Measurements from ENCODE around the gene ZNF423.

Gene ZNF423

GRCh38 chr16:49662569-49662968 is 193.3 kb downstream of the ZNF423 start:
- Histone ChIP-seq H3K27ac (ENCODE audit: low read depth, low read length) (no peak overlapping the region), H3K4me1 (ENCODE audit: control insufficient read depth, low read length) (no peaks in the 10 kb centered on the region)

DNA sequence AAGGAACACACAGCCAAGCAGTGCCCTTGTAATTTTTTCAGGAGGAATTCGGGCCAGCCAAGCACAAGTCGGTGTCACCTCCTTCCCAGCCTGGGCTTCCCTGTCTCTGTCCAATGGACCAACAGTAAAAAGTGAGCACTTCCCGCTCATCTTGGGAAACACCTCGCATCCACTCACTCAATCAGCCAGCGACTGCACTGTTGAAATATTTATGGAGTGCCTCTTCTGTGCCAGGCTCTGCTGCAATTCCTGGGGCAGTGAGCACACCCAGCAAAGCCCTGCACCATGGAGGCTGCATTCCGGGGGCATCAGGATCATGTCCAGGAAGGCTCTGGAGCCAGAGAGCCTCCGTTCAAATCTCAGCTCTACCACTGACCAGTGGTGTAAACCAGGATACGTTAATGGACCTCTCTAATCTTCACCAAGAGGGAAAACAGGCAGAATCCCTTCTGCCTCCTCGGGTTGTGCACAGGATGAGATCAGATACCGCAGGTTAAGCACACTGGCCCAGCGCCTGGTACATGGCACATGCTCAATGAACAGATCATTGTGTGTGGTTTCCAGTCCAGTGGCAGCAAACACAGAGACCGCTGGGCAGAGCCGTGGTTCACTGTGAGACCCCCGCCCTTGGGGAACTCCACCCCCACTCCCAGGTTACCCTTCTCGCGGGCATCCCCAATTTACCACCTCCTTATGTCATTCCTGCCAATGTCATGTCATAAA is 194.3 kb downstream of the ZNF423 start:
- Histone ChIP-seq H4K20me1 (ENCODE audit: control insufficient read depth, insufficient read depth, low read depth, low read length) (no peaks in the 10 kb centered on the region), H3K4me2 (ENCODE audit: low read length) (no peak overlapping the region), H3K27me3 (ENCODE audit: control insufficient read depth, low read length) (no peaks in the 10 kb centered on the region), H3K27ac (ENCODE audit: low read depth, low read length) (no peak overlapping the region), H3K9me3 (ENCODE audit: control insufficient read depth, insufficient read depth, low read length) (no peaks in the 10 kb centered on the region), H3K4me3 (ENCODE audit: low read length) (no peak overlapping the region), H3F3A (ENCODE audit: control insufficient read depth, insufficient read depth) (no peaks in the 10 kb centered on the region), H3K4me1 (ENCODE audit: control insufficient read depth, low read length) (no peaks in the 10 kb centered on the region), H3K9me2 (replicated peaks; ENCODE audit: control insufficient read depth, low read length) (no peaks in the 10 kb centered on the region), H3K79me2 (ENCODE audit: control insufficient read depth, low read length) (no peaks in the 10 kb centered on the region), H3K36me3 (ENCODE audit: control insufficient read depth, low read length) (no peaks in the 10 kb centered on the region)
- TF ChIP-seq EZH2phosphoT487 (IDR thresholded peaks at IDR 0.05; ENCODE audit: borderline replicate concordance, low read length), result no peak
- TF ChIP-seq CTCF (IDR thresholded peaks at IDR 0.05; ENCODE audit: low read depth, low read length, poor library complexity, severe bottlenecking), result no peak

More at GRCh38 chr16:49662569-49662968, 193.3 kb downstream of the ZNF423 start:
- no peaks in the 10 kb centered on the region for H3F3A ChIP-seq (ENCODE audit: control insufficient read depth, insufficient read depth)
- no peak overlapping the region for H3K4me3 ChIP-seq (ENCODE audit: low read length)
- no peaks in the 10 kb centered on the region for H3K27me3 ChIP-seq (ENCODE audit: control insufficient read depth, low read length)
- no peaks in the 10 kb centered on the region for H4K20me1 ChIP-seq (ENCODE audit: control insufficient read depth, insufficient read depth, low read depth, low read length)
- H3K79me2 ChIP-seq (ENCODE audit: control insufficient read depth, low read length), result no peaks in the 10 kb centered on the region
- H3K9me3 ChIP-seq (ENCODE audit: control insufficient read depth, insufficient read depth, low read length), result no peaks in the 10 kb centered on the region
- no peak overlapping the region for H3K4me2 ChIP-seq (ENCODE audit: low read length)
- no peak for TF ChIP-seq CTCF (IDR thresholded peaks at IDR 0.05; ENCODE audit: low read depth, low read length, poor library complexity, severe bottlenecking)
- TF ChIP-seq EZH2phosphoT487 (IDR thresholded peaks at IDR 0.05; ENCODE audit: borderline replicate concordance, low read length), result no peak
- no peaks in the 10 kb centered on the region for H3K9me2 ChIP-seq (replicated peaks; ENCODE audit: control insufficient read depth, low read length)
- no peaks in the 10 kb centered on the region for H3K36me3 ChIP-seq (ENCODE audit: control insufficient read depth, low read length)

DNA sequence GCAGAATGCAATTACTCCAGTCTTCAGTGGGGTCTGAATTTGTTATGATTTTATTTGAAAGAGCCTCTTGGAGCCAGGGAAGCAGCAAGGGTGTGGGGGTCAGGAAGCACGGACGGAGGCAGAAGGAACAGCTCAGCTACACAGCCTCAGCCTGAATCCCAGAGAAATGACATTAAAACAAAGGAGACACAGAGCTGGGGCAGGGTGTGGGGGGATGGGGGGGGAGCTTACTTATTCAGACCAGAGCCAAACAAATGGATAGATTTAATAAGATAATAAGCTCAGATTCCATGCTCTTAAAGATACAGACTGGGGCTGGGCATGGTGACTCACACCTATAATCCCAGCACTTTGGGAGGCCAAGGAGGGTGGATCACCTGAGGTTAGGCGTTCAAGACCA is 195.3 kb downstream of the ZNF423 start:
- Histone ChIP-seq H3K9me3 (ENCODE audit: control insufficient read depth, insufficient read depth, low read length) (no peaks in the 10 kb centered on the region), H3K4me2 (ENCODE audit: low read length) (no peak overlapping the region), H3K36me3 (ENCODE audit: control insufficient read depth, low read length) (no peaks in the 10 kb centered on the region), H3K27me3 (ENCODE audit: control insufficient read depth, low read length) (no peaks in the 10 kb centered on the region), H4K20me1 (ENCODE audit: control insufficient read depth, insufficient read depth, low read depth, low read length) (no peaks in the 10 kb centered on the region), H3K9me2 (replicated peaks; ENCODE audit: control insufficient read depth, low read length) (no peaks in the 10 kb centered on the region), H3K4me1 (ENCODE audit: control insufficient read depth, low read length) (no peaks in the 10 kb centered on the region), H3K27ac (ENCODE audit: low read depth, low read length) (no peak overlapping the region), H3K79me2 (ENCODE audit: control insufficient read depth, low read length) (no peaks in the 10 kb centered on the region), H3K4me3 (ENCODE audit: low read length) (no peak overlapping the region), H3F3A (ENCODE audit: control insufficient read depth, insufficient read depth) (no peaks in the 10 kb centered on the region)
- TF ChIP-seq CTCF (IDR thresholded peaks at IDR 0.05; ENCODE audit: low read depth, low read length, poor library complexity, severe bottlenecking) (no peak), EZH2phosphoT487 (IDR thresholded peaks at IDR 0.05; ENCODE audit: borderline replicate concordance, low read length) (no peak)

Measured in DOHH2 (cell line).